ENCODE results near the gene CYLD. TPM values are rescaled to one million over a fixed set of nuclear protein-coding genes. Genes with fewer than 3 reads are reported as not detected.
A peak's percentile ranks its signal among the peaks of the same experiment; 100 is the strongest.

CYLD gene
- polyA plus RNA-seq, 1 experiment, result 27.8 TPM

GRCh38 chr16:50765861-50766260 lies 24.0 kb downstream of the CYLD start:
- TF ChIP-seq CTCF (IDR thresholded peaks at IDR 0.05; ENCODE audit: low read depth, low read length), result no peak
- Histone ChIP-seq H3K9me3 (ENCODE audit: control insufficient read depth, insufficient read depth, low read length) (peaks cover 2% of the 10 kb centered on the region; the same call in 1 of the 2 replicates), H3K27me3 (ENCODE audit: control insufficient read depth, insufficient read depth, low read length) (no peaks in the 10 kb centered on the region), H3K27ac (ENCODE audit: low read depth, low read length) (no peak overlapping the region), H3K4me3 (ENCODE audit: low read depth, low read length) (no peak overlapping the region)
- ChIA-PET CTCF (interaction anchor here (7.8 kb wide), 1 partner anchor 40 kb away, joined by 69 read pairs; no protein-coding TSS in a partner anchor), POLR2A (no interaction called here)
- no peak for DNase-seq (ENCODE audit: low read depth, low spot score)

GRCh38 chr16:50767197-50767596 lies 25.3 kb downstream of the CYLD start:
- no peaks in the 10 kb centered on the region for H3K27me3 ChIP-seq (ENCODE audit: control insufficient read depth, insufficient read depth, low read length)
- H3K27ac ChIP-seq (ENCODE audit: low read depth, low read length), result no peak overlapping the region
- peaks cover 2% of the 10 kb centered on the region; the same call in 1 of the 2 replicates for H3K9me3 ChIP-seq (ENCODE audit: control insufficient read depth, insufficient read depth, low read length)
- POLR2A ChIA-PET, result no interaction called here
- CTCF ChIA-PET, result interaction anchor here (0.5 to 7.8 kb wide), 2 partner anchors 39 to 398 kb away, joined by 4 to 69 read pairs; partner anchors contain the start of gene BRD7
- no peak for DNase-seq (ENCODE audit: low read depth, low spot score)
- no peak overlapping the region for H3K4me3 ChIP-seq (ENCODE audit: low read depth, low read length)
- no peak for TF ChIP-seq CTCF (IDR thresholded peaks at IDR 0.05; ENCODE audit: low read depth, low read length)

- Histone ChIP-seq H3K27ac (ENCODE audit: low read depth, low read length) (no peak overlapping the region), H3K4me3 (ENCODE audit: low read depth, low read length) (no peak overlapping the region), H3K27me3 (ENCODE audit: control insufficient read depth, insufficient read depth, low read length) (no peaks in the 10 kb centered on the region), H3K9me3 (ENCODE audit: control insufficient read depth, insufficient read depth, low read length) (peaks cover 2% of the 10 kb centered on the region; the same call in 1 of the 2 replicates)
- peak; percentile 21 for DNase-seq (ENCODE audit: low read depth, low spot score)
- TF ChIP-seq CTCF (IDR thresholded peaks at IDR 0.05; ENCODE audit: low read depth, low read length), result no peak
- CTCF ChIA-PET, result interaction anchor here (1.0 kb wide), 1 partner anchor 35 kb away, joined by 5 read pairs; no protein-coding TSS in a partner anchor
- POLR2A ChIA-PET, result no interaction called here
Observed at GRCh38 chr16:50771366-50771765, 29.5 kb downstream of the CYLD start.

- H3K27ac ChIP-seq (ENCODE audit: low read depth, low read length), result no peak overlapping the region
- no peak overlapping the region for H3K4me3 ChIP-seq (ENCODE audit: low read depth, low read length)
- TF ChIP-seq CTCF (IDR thresholded peaks at IDR 0.05; ENCODE audit: low read depth, low read length), result no peak
- peaks cover 2% of the 10 kb centered on the region; the same call in 1 of the 2 replicates for H3K9me3 ChIP-seq (ENCODE audit: control insufficient read depth, insufficient read depth, low read length)
- no peaks in the 10 kb centered on the region for H3K27me3 ChIP-seq (ENCODE audit: control insufficient read depth, insufficient read depth, low read length)
- POLR2A ChIA-PET, result no interaction called here
- CTCF ChIA-PET, result interaction anchor here (3.1 kb wide), 1 partner anchor 32 kb away, joined by 25 read pairs; no protein-coding TSS in a partner anchor
- DNase-seq (ENCODE audit: low read depth, low spot score), result no peak
Observed at GRCh38 chr16:50774405-50774804, 32.5 kb downstream of the CYLD start.

- DNase-seq (ENCODE audit: low read depth, low spot score), result no peak
- POLR2A ChIA-PET, result no interaction called here
- CTCF ChIA-PET, result interaction anchor here (3.1 kb wide), 1 partner anchor 32 kb away, joined by 25 read pairs; no protein-coding TSS in a partner anchor
- no peaks in the 10 kb centered on the region for H3K9me3 ChIP-seq (ENCODE audit: control insufficient read depth, insufficient read depth, low read length)
- no peak overlapping the region for H3K27ac ChIP-seq (ENCODE audit: low read depth, low read length)
- TF ChIP-seq CTCF (IDR thresholded peaks at IDR 0.05; ENCODE audit: low read depth, low read length), result no peak
- no peak overlapping the region for H3K4me3 ChIP-seq (ENCODE audit: low read depth, low read length)
- no peaks in the 10 kb centered on the region for H3K27me3 ChIP-seq (ENCODE audit: control insufficient read depth, insufficient read depth, low read length)
Observed at GRCh38 chr16:50774960-50775359, 33.1 kb downstream of the CYLD start.

Data from AG04450 (cell line).